WI38 (cell line): ENCODE measurements around the gene NAT10.

Experiments used
- H3K4me3 ChIP-seq: 2 replicates; pipeline ENCODE4 v1.5.1; 2011; ENCODE audit warnings: low read depth, mild to moderate bottlenecking, control low read depth, low read length
- CTCF ChIP-seq: IDR thresholded peaks from 2 replicates; pipeline ENCODE4 v1.5.1; 2012; ENCODE audit warnings: low read depth, mild to moderate bottlenecking, control low read depth, low read length

NAT10 gene

GRCh38 chr11:34145847-34146381 is 40.5 kb downstream of the NAT10 start:
- no peak overlapping the region for H3K4me3 ChIP-seq
- no peak for TF ChIP-seq CTCF

- H3K4me3 ChIP-seq, result no peak overlapping the region
- no peak for TF ChIP-seq CTCF
These were observed 41.0 kb downstream of the NAT10 start for GRCh38 chr11:34146411-34146810.

- no peak for TF ChIP-seq CTCF
- H3K4me3 ChIP-seq, result no peak overlapping the region
These were observed 41.4 kb downstream of the NAT10 start for GRCh38 chr11:34146866-34147265.

GRCh38 chr11:34147581-34147980 is 42.2 kb downstream of the NAT10 start:
- no peak overlapping the region for H3K4me3 ChIP-seq
- no peak for TF ChIP-seq CTCF

GRCh38 chr11:34148504-34149165 is 43.2 kb downstream of the NAT10 start:
- no peak overlapping the region for H3K4me3 ChIP-seq
- no peak for TF ChIP-seq CTCF

GRCh38 chr11:34149274-34149673 is 43.8 kb downstream of the NAT10 start:
- H3K4me3 ChIP-seq, result no peak overlapping the region

More at GRCh38 chr11:34149274-34149673, 43.8 kb downstream of the NAT10 start:
- no peak for TF ChIP-seq CTCF
